Activated naive CD8-positive, alpha-beta T cell (primary cell): Measurements from ENCODE around the gene SPAM1.
"Not testable (repeated sequence)": the region's sequence is repeated elsewhere in the genome, so short reads cannot be mapped to it uniquely, and the experiment has no call there.

ENCODE experiments used
- H3K27ac Mint-ChIP-seq: one replicate; pipeline ENCODE4 v1.8.0; 2021; ENCODE audit warnings: mixed read lengths
- H3K27me3 Mint-ChIP-seq: one replicate; pipeline ENCODE4 v1.8.0; 2021; ENCODE audit warnings: mixed read lengths
- H3K36me3 Mint-ChIP-seq: one replicate; pipeline ENCODE4 v1.8.0; 2021; ENCODE audit warnings: mixed read lengths
- H3K4me1 Mint-ChIP-seq: one replicate; pipeline ENCODE4 v1.8.0; 2021; ENCODE audit warnings: low read depth, mixed read lengths
- H3K4me3 Mint-ChIP-seq: one replicate; pipeline ENCODE4 v1.8.0; 2021; ENCODE audit warnings: mild to moderate bottlenecking, mixed read lengths
- H3K9me3 Mint-ChIP-seq: one replicate; pipeline ENCODE4 v1.8.0; 2021; ENCODE audit warnings: low read depth, mixed read lengths

Gene SPAM1

GRCh38 chr7:123979876-123980275 is 54.8 kb downstream of the SPAM1 start:
- Mint-ChIP-seq H3K36me3 (no peaks in the 10 kb centered on the region), H3K4me1 (no peaks in the 10 kb centered on the region), H3K27me3 (no peaks in the 10 kb centered on the region), H3K4me3 (no peak overlapping the region), H3K27ac (no peak overlapping the region), H3K9me3 (peaks cover 5% of the 10 kb centered on the region)

- Mint-ChIP-seq H3K4me1 (no peaks in the 10 kb centered on the region), H3K27me3 (peaks cover under 1% of the 10 kb centered on the region), H3K9me3 (peaks cover 4% of the 10 kb centered on the region), H3K4me3 (no peak overlapping the region), H3K27ac (no peak overlapping the region), H3K36me3 (no peaks in the 10 kb centered on the region)
Observed at GRCh38 chr7:123987445-123987844, 62.4 kb downstream of the SPAM1 start.

DNA sequence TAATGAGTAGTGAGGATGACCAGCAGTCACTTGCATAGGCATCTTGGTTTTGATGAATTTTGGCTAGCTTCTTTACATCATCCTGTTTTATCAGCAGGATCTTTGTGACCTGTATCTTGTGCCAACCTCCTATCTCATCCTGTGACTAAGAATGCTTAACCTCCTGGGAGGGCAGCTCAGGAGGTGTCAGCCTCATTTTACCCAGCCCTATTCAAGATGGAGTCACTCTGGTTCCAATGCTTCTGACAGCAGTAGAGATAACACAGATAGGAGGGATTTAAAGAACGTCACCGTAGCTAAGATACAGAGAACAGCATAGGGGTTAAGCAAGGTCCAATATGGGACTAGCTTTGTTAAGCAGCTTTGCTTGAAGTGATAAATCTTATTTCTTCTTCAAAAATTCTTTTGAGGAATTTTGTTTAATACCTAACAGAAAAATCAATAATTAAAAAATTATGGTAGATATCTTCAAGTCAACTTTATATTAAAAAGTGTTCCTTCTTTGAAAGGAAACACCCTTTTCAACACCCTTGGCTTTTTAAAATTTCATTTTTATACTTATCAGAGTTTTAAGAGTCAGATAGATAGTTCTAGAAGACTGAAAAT is 68.0 kb downstream of the SPAM1 start:
- Mint-ChIP-seq H3K36me3 (no peaks in the 10 kb centered on the region), H3K4me3 (no peak overlapping the region), H3K27me3 (peaks cover 8% of the 10 kb centered on the region), H3K9me3 (peaks cover 6% of the 10 kb centered on the region), H3K27ac (no peak overlapping the region), H3K4me1 (no peaks in the 10 kb centered on the region)

- H3K27me3 Mint-ChIP-seq: peaks cover 8% of the 10 kb centered on the region
- peaks cover 7% of the 10 kb centered on the region for H3K9me3 Mint-ChIP-seq
- no peak overlapping the region for H3K4me3 Mint-ChIP-seq
- no peak overlapping the region for H3K27ac Mint-ChIP-seq
- H3K4me1 Mint-ChIP-seq: no peaks in the 10 kb centered on the region
- no peaks in the 10 kb centered on the region for H3K36me3 Mint-ChIP-seq
Observed at GRCh38 chr7:123993996-123994395, 69.0 kb downstream of the SPAM1 start.

DNA sequence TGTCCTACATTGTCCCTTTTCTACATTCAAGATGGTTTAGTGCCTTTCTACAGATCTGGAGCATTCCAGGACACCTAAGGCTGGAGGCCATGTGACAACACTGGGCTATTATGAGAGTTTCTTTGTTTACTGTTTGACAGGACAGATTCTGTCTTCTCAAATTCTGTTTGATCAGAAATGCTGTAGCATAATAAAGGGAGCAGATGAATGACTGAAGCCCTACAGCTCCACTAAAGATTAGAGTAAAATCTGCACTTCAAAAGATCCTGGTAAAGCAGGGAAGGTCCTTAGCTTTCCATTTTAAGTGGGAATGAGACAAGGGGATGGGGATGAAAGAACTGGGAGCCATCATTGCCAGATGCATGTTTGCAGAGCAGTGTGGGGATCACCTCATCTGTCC is 69.4 kb downstream of the SPAM1 start:
- Mint-ChIP-seq H3K27me3 (peaks cover 8% of the 10 kb centered on the region), H3K27ac (no peak overlapping the region), H3K36me3 (no peaks in the 10 kb centered on the region), H3K4me1 (no peaks in the 10 kb centered on the region), H3K4me3 (no peak overlapping the region), H3K9me3 (peaks cover 3% of the 10 kb centered on the region)

- peaks cover 8% of the 10 kb centered on the region for H3K27me3 Mint-ChIP-seq
- peaks cover 10% of the 10 kb centered on the region for H3K9me3 Mint-ChIP-seq
- H3K4me3 Mint-ChIP-seq: no peak overlapping the region
- no peaks in the 10 kb centered on the region for H3K4me1 Mint-ChIP-seq
- H3K36me3 Mint-ChIP-seq: no peaks in the 10 kb centered on the region
- no peak overlapping the region for H3K27ac Mint-ChIP-seq
Observed at GRCh38 chr7:123995617-123996326, 70.7 kb downstream of the SPAM1 start.

DNA sequence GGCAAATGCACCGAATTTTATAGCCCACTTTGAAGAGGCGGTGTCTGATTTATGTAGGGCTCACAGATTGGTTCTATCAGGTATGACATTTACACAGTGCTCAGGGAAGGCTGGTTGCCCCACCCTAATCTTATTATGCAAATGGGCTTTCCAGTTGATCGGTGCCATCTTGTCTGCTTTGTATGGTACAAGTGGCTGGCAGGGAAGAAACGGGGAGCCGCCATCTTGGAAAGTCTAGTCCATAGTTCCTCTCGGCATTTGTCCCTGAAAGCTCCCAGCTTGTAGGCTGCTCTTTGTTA is 71.2 kb downstream of the SPAM1 start:
- Mint-ChIP-seq H3K36me3 (no peaks in the 10 kb centered on the region), H3K27me3 (peaks cover 8% of the 10 kb centered on the region), H3K27ac (no peak overlapping the region), H3K4me3 (no peak overlapping the region), H3K4me1 (no peaks in the 10 kb centered on the region), H3K9me3 (peaks cover 12% of the 10 kb centered on the region)

- no peak overlapping the region for H3K27ac Mint-ChIP-seq
- H3K4me3 Mint-ChIP-seq: no peak overlapping the region
- peaks cover 17% of the 10 kb centered on the region for H3K9me3 Mint-ChIP-seq
- H3K4me1 Mint-ChIP-seq: no peaks in the 10 kb centered on the region
- H3K27me3 Mint-ChIP-seq: peaks cover 5% of the 10 kb centered on the region
- H3K36me3 Mint-ChIP-seq: no peaks in the 10 kb centered on the region
Observed at GRCh38 chr7:123998921-123999320, 73.9 kb downstream of the SPAM1 start.

DNA sequence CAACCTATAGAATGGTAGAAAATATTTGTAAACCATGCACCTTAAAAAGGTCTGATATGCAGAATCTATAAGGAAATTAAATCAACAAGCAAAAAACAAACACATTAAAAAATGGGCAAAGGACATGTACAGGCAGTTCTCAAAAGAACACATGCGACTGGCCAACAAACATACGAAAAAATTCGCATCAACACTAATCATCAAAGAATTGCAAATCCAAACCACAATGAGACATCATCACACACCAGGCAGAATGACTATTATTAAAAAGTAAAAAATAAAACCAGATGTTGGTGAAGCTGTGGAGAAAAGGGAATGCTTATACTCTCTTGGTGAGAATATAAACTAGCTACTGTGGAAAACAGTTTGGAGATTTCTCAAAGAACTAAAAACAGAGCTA is 74.7 kb downstream of the SPAM1 start:
- Mint-ChIP-seq H3K4me3 (no peak overlapping the region), H3K9me3 (peaks cover 17% of the 10 kb centered on the region), H3K36me3 (no peaks in the 10 kb centered on the region), H3K27ac (no peak overlapping the region), H3K27me3 (peaks cover 2% of the 10 kb centered on the region), H3K4me1 (no peaks in the 10 kb centered on the region)

DNA sequence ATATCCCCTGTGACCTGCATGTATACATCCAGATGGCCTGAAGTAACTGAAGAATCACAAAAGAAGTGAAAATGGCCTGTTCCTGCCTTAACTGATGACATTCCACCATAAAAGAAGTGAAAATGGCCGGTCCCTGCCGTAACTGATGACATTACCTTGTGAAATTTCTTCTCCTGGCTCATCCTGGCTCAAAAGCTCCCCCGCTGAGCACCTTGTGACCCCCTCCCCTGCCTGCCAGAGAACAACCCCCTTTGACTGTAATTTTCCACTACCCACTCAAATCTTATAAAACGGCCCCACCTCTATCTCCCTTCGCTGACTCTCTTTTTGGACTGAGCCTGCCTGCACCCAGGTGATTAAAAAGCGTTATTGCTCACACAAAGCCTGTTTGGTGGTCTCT is 83.3 kb downstream of the SPAM1 start:
- H3K27ac Mint-ChIP-seq, H3K9me3 Mint-ChIP-seq, H3K27me3 Mint-ChIP-seq, H3K4me1 Mint-ChIP-seq, H3K4me3 Mint-ChIP-seq, H3K36me3 Mint-ChIP-seq: not testable (repeated sequence)

- Mint-ChIP-seq H3K9me3 (no peaks in the 10 kb centered on the region), H3K36me3 (no peaks in the 10 kb centered on the region), H3K27ac (no peak overlapping the region), H3K4me1 (no peaks in the 10 kb centered on the region), H3K27me3 (peaks cover 6% of the 10 kb centered on the region), H3K4me3 (no peak overlapping the region)
Observed at GRCh38 chr7:124009321-124009720, 84.3 kb downstream of the SPAM1 start.
